Sigmoid colon (tissue), 7 donors: ENCODE measurements around the gene HMGB2. TPM values are rescaled to one million over a fixed set of nuclear protein-coding genes. Genes with fewer than 3 reads are reported as not detected.

Experiments used
- DNase-seq: peaks from one replicate; pipeline ENCODE4 v3.0.0-alpha.2; 2019
- H3K27ac ChIP-seq, 4 donors: fragments of 200-600 bp; sonication (generic); one replicate each; pipeline ENCODE4 v1.5.1; 2016 to 2019; ENCODE audit warnings: mild to moderate bottlenecking in 1 of 4
- H3K27me3 ChIP-seq, 3 donors: fragments of 200-600 bp; sonication (generic); one replicate each; pipeline ENCODE4 v1.5.1; 2019; ENCODE audit warnings: mild to moderate bottlenecking in 1 of 3
- H3K36me3 ChIP-seq, 4 donors: fragments of 200-600 bp; sonication (generic); one replicate each; pipeline ENCODE4 v1.5.1; 2016 to 2019
- H3K4me1 ChIP-seq, 4 donors: fragments of 200-600 bp; sonication (generic); one replicate each; pipeline ENCODE4 v1.5.1; 2017 to 2019
- H3K4me3 ChIP-seq, 4 donors: fragments of 200-600 bp; sonication (generic); one replicate each; pipeline ENCODE4 v1.5.1; 2017 to 2019; ENCODE audit warnings: mild to moderate bottlenecking in 2 of 4, moderate library complexity in 1 of 4
- H3K9me3 ChIP-seq, 4 donors: fragments of 200-600 bp in 3 of 4; sonication (generic) in 3 of 4; one replicate each; pipeline versions ENCODE4 v1.5.1 to v1.6.1; 2013 to 2019
- EP300 ChIP-seq, 4 donors: sonication (generic); formaldehyde crosslinking; IDR thresholded peaks; one replicate each; pipeline ENCODE4 v1.6.1; 2017; ENCODE audit warnings: antibody characterized with exemption in 4 of 4
- POLR2A ChIP-seq, 2 donors: fragments of 450-650 bp; IDR thresholded peaks; one replicate each; pipeline ENCODE4 v1.6.1; 2016; ENCODE audit warnings: antibody characterized with exemption in 2 of 2, mild to moderate bottlenecking in 2 of 2, moderate library complexity in 2 of 2
- POLR2AphosphoS5 ChIP-seq, 4 donors: sonication (generic); formaldehyde crosslinking; IDR thresholded peaks; one replicate each; pipeline ENCODE4 v1.6.1; 2017; ENCODE audit warnings: antibody characterized with exemption in 4 of 4
- WGBS, 2 donors: extraction: QIAGEN DNeasy Blood & Tissue Kit; methylation state at CpG; one replicate each; pipeline ENCODE4 v1.1.7; 2013; 5-methylcytosine and 5-hydroxymethylcytosine counted together
- intact Hi-C: fragments of 100-400 bp; cut with DNase I; formaldehyde crosslinking; loops from one replicate; pipeline ENCODE4 v1.15.1; 2023
- polyA plus RNA-seq, 3 donors: library from polyadenylated mRNA; stranded (reverse); fragments of 200-250 nt; gene quantifications; one replicate each; pipeline ENCODE4 v1.2.3, GENCODE V29; 2013
- total RNA-seq, 4 donors: library from RNA; depleted of rRNA; stranded (reverse); fragments of >200 nt; gene quantifications; one replicate each; pipeline ENCODE4 v1.1.0, GENCODE V29; 2016
- TF ChIP-seq, protein P1 (sequence below), 4 experiments: fragments of 450-650 bp in 3 of 4; fragments of 200-600 bp in 1 of 4; IDR thresholded peaks; one replicate each; pipeline ENCODE4 v1.5.1; 2016 to 2019; ENCODE audit warnings: antibody characterized with exemption in 4 of 4, mild to moderate bottlenecking in 3 of 4, moderate library complexity in 2 of 4
- donor health status: healthy with polysubstance abuse.
- donor health status: Bipolar disorder and iron deficiency.
- donor health status: healthy.

The HMGB2 gene
- total and polyA plus RNA-seq, 7 donors: 45.1 to 255 (median 74.7) TPM

DNA sequence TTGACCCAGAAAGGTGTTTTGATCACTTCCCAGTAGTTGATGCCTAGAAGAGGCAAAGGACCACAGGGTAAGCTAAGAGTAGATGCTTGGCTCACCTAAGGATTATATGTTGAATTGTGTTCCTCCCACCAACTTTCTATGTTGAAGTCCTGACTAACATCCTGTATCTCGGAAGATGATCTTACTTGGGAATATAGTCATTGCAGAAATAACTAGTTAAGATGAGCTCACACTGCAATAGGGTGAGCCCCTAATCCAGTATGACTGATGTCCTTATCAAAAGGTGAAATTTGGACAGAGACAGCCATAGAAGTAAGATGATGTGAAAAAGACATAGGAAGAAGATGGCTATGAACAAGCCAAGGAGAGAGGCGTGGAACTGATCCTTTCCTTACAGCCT is 3.3 kb upstream of the HMGB2 start:
- TF ChIP-seq, protein P1, sequence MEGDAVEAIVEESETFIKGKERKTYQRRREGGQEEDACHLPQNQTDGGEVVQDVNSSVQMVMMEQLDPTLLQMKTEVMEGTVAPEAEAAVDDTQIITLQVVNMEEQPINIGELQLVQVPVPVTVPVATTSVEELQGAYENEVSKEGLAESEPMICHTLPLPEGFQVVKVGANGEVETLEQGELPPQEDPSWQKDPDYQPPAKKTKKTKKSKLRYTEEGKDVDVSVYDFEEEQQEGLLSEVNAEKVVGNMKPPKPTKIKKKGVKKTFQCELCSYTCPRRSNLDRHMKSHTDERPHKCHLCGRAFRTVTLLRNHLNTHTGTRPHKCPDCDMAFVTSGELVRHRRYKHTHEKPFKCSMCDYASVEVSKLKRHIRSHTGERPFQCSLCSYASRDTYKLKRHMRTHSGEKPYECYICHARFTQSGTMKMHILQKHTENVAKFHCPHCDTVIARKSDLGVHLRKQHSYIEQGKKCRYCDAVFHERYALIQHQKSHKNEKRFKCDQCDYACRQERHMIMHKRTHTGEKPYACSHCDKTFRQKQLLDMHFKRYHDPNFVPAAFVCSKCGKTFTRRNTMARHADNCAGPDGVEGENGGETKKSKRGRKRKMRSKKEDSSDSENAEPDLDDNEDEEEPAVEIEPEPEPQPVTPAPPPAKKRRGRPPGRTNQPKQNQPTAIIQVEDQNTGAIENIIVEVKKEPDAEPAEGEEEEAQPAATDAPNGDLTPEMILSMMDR (IDR thresholded peaks at IDR 0.05): no peak
- no peak for TF ChIP-seq EP300 (IDR thresholded peaks at IDR 0.05)
- no peak for TF ChIP-seq POLR2AphosphoS5 (IDR thresholded peaks at IDR 0.05)
- no peak for TF ChIP-seq POLR2A (IDR thresholded peaks at IDR 0.05)
- Histone ChIP-seq H3K4me3 (no peak overlapping the region), H3K27ac (no peak overlapping the region), H3K4me1 (peaks cover 0 to 15% (median 10%) of the 10 kb centered on the region in 4 donors), H3K27me3 (no peaks in the 10 kb centered on the region), H3K9me3 (no peaks in the 10 kb centered on the region), H3K36me3 (no peaks in the 10 kb centered on the region)
- intact Hi-C loops: no loop called here
- 92 to 98% methylated on average over 2 of the region's 2 CpGs for WGBS, 2 donors
- DNase-seq: no peak

DNA sequence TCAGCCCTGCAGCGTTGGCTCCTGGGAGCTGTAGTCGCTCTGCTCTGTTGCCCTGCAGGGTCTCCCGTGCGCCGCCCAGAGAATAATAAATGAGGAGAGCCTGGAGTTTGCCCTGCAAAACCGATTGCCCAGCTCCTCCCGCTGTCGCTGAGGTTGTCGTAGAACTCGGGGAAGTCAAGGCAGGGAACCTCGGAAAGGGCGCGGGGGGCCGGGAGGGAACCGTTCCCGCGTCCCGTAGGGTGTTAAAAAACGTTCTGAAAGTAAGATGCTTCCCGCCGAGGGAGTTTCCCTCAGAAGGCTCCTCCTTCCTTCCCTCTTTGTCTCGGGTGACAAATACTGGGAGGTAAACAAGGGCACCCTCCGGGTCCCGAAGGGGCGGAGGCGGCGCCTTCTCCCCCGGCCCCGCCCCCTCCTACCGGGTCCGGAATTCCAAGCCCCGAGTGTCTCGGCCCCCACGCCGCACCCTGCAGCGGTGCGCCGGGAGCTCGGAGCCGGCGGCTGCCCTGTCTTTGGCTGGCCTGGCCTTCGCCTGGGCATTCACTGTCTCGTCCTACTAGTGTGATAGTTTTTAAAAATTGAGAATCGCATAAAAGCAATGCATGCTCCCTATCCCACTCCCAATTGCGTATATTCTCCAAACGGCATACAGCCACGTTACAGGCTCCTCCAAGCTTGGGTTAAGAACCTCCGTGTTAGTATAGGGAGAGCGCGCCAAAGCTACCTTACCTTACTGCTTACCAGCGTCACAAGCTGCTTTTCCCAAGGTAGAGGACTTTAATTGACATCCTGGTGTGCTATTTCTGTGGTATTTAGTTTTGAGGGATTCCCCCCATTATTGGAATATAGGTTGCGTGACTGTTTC is 964 bp upstream of the HMGB2 start:
- peaks cover 0 to 31% (median 23%) of the 10 kb centered on the region in 4 donors for H3K4me1 ChIP-seq
- TF ChIP-seq POLR2AphosphoS5 (IDR thresholded peaks at IDR 0.05): peak in 3 of 4 donors; percentile 52 to 71 (median 58)
- TF ChIP-seq, protein P1 (IDR thresholded peaks at IDR 0.05): no peak
- no peak for TF ChIP-seq EP300 (IDR thresholded peaks at IDR 0.05)
- peak in 1 of 2 donors; percentile 61 for TF ChIP-seq POLR2A (IDR thresholded peaks at IDR 0.05)
- H3K27me3 ChIP-seq: no peaks in the 10 kb centered on the region
- H3K36me3 ChIP-seq: peaks cover 0 to 21% (median 4%) of the 10 kb centered on the region in 4 donors
- DNase-seq: peak; percentile 77
- peak overlapping the region; percentile 74 to 98 (median 90) for H3K4me3 ChIP-seq
- H3K27ac ChIP-seq: peak overlapping the region; percentile 93 to 100 (median 99)
- WGBS, 2 donors: 1 to 2% methylated on average over 52 of the region's 52 CpGs
- H3K9me3 ChIP-seq: no peaks in the 10 kb centered on the region
- intact Hi-C loops: loop anchor here (1.0 to 5.0 kb wide), 2 partner anchors 35 to 162 kb away; partner anchors contain the start of gene SAP30

DNA sequence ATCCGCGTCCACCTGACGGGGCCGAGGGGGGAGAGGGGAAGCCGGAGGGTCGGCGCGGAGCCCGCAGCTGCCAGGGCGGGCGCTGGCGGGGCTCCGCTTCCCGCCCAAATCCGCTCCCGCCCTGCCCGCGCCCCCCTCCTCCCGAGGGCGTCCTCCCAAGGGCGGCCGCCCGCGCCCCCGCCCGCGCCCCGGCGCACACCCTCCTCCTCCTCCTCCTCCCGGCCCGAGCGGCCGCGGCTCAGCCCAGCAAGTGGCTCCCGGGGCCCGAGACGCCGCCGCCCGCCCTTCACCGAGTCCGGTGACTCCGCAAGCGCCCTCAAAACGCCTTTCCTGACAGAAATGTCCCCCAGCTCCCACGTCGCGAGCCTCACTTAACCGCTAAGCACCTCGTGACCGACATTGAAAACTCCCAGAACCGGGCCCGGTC is 487 bp downstream of the HMGB2 start:
- Histone ChIP-seq H3K4me1 (peaks cover 0 to 31% (median 23%) of the 10 kb centered on the region in 4 donors), H3K36me3 (peaks cover 0 to 35% (median 8%) of the 10 kb centered on the region in 4 donors), H3K9me3 (no peaks in the 10 kb centered on the region), H3K27ac (peak overlapping the region; percentile 93 to 100 (median 99)), H3K4me3 (peak overlapping the region; percentile 89 to 98 (median 94)), H3K27me3 (no peaks in the 10 kb centered on the region)
- DNase-seq: peak; percentile 83
- intact Hi-C loops: loop anchor here (1.0 to 5.0 kb wide), 2 partner anchors 37 to 164 kb away; partner anchors contain the start of gene SAP30
- TF ChIP-seq POLR2AphosphoS5 (IDR thresholded peaks at IDR 0.05): no peak
- TF ChIP-seq, protein P1 (IDR thresholded peaks at IDR 0.05): no peak
- no peak for TF ChIP-seq EP300 (IDR thresholded peaks at IDR 0.05)
- no peak for TF ChIP-seq POLR2A (IDR thresholded peaks at IDR 0.05)
- 1 to 2% methylated on average over 53 of the region's 53 CpGs for WGBS, 2 donors

DNA sequence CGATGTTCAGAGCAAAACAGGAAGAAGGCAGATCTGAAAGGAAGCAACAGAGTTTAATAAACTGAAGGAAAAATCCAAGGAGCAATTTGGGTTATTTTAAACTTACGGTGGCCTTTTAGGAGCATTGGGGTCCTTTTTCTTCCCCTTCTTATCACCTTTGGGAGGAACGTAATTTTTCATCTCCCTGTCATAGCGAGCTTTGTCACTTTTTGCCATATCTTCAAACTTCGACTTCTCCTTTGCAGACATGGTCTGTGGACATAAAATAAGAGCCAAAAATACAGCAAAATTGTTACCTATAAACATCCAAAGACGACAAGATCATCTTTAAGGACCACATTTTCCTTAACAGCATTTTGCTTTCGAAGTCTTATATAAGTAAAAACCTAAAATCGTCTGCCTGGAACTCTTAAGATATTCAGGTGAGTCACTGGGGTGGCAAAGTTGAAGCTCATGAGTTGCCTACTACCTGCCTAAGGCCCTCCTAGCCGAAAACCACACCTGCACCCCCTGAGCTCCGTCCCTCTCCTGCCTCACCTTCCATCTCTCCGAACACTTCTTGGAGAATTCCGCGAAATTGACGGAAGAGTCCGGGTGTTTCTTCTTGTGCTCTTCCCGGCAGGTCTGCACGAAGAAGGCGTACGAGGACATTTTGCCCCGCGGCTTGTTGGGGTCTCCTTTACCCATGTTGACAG is 1.0 kb downstream of the HMGB2 start:
- intact Hi-C loops: loop anchor here (5.0 kb wide), 1 partner anchor 164 kb away; no protein-coding TSS in a partner anchor
- H3K9me3 ChIP-seq: no peaks in the 10 kb centered on the region
- no peaks in the 10 kb centered on the region for H3K27me3 ChIP-seq
- H3K4me3 ChIP-seq: peak overlapping the region; percentile 89 to 98 (median 94)
- 2 to 3% methylated on average over 21 of the region's 21 CpGs for WGBS, 2 donors
- peaks cover 0 to 31% (median 23%) of the 10 kb centered on the region in 4 donors for H3K4me1 ChIP-seq
- peaks cover 3 to 41% (median 10%) of the 10 kb centered on the region in 4 donors for H3K36me3 ChIP-seq
- TF ChIP-seq, protein P1 (IDR thresholded peaks at IDR 0.05): no peak
- no peak for TF ChIP-seq POLR2A (IDR thresholded peaks at IDR 0.05)
- TF ChIP-seq EP300 (IDR thresholded peaks at IDR 0.05): no peak
- no peak for TF ChIP-seq POLR2AphosphoS5 (IDR thresholded peaks at IDR 0.05)
- peak overlapping the region; percentile 93 to 100 (median 99) for H3K27ac ChIP-seq
- DNase-seq: no peak
